ENCODE measurements around the gene GRM8.
"Not testable (repeated sequence)": the region's sequence is repeated elsewhere in the genome, so short reads cannot be mapped to it uniquely, and the experiment has no call there.

GRM8 gene

DNA sequence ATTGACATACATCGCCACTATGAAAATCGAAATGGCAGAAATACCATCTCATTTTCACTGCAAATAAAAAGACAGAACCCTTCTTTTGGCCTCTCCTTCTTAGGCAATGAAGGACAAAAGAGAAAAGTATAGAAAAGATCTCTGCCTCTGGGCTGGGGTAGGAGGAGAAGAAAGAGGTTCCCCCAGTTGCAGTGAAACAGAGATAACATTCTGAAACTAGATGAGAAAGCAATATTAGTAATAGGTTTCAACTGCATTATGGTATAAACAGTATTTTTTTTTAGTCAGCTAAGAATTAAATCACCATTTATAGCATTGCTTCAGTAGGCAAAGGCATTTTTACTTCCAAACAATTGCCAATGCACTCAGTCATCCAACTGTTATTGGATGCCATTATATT is 347.5 kb downstream of the GRM8 start:
- DNase-seq: not testable (repeated sequence)

GRCh38 chr7:126901041-126901765 is 351.5 kb downstream of the GRM8 start:
- DNase-seq: not testable (repeated sequence)

- not testable (repeated sequence) for DNase-seq
Measured at GRCh38 chr7:126887980-126888379, 364.8 kb downstream of the GRM8 start.

- not testable (repeated sequence) for DNase-seq
Measured at GRCh38 chr7:126887560-126887959, 365.2 kb downstream of the GRM8 start.

GRCh38 chr7:126882730-126883129 is 370.0 kb downstream of the GRM8 start:
- not testable (repeated sequence) for DNase-seq

GRCh38 chr7:126881908-126882307 is 370.8 kb downstream of the GRM8 start:
- not testable (repeated sequence) for DNase-seq

- DNase-seq: no peak
Measured at GRCh38 chr7:126881315-126881714, 371.4 kb downstream of the GRM8 start.

DNA sequence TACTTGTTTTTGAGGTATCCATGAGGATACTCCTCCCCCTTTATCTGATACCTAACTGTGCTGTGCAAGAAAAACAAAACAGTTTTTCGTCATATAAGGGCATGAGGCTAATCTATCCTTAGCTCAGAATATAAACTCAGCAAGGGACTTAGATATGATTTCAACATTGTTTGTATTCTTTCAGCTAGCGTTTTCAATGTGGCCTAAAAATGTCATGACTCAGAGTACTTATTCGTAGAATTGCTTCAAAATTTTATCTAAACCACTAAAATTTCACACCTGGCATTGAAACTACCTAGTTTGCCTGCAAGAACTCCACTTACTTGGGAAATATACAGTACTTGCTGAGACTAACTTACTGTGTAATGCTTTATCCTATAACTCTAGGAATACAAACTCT is 376.2 kb downstream of the GRM8 start:
- not testable (repeated sequence) for DNase-seq

DNA sequence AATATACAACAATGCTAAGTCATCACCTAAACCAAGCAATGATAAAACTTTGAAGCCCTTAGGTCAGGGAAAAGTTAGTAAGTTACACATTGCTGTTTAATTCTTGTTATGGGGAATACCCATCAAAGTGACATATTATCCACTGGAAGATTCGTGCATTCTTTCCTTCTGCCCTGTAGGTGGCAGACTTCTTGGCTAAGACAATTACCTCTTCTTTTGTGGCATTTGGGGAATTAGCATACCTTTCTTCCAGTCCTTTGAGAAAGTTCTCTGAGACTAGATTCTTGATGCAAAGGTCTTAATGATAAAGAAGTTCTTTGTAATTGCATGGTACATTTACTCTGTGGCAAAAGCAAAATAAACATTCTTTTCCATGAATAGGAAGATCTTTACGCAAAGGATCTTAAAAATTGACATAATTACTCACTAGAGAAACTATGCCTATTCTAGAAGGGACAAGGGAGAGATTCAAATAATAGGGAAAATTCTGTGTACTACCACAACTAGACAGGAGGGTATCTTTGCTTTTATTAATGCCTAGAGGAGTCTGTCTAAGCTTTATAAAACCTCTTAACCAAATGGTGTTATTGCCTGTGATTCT is 395.9 kb downstream of the GRM8 start:
- no peak for DNase-seq

DNA sequence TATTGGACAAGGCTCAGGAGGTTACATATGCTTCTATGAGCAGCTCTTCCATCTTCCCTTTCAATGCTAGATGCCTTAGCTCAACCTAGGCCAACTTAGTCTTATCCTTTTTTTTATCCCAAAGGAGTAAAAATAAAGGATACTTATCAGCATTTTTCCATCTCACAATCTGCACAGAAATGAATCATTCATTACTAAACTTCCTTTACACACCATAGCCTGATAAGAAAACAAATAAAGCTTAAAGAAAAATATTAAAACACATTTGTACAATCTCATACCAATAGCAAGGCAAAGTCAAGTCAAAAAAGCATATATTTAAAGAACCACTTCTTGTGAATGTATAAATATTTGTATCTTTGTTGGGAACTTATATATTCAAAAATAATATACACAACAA is 407.4 kb downstream of the GRM8 start:
- DNase-seq: no peak

- DNase-seq: no peak
Measured at GRCh38 chr7:126843883-126844282, 408.9 kb downstream of the GRM8 start.

DNA sequence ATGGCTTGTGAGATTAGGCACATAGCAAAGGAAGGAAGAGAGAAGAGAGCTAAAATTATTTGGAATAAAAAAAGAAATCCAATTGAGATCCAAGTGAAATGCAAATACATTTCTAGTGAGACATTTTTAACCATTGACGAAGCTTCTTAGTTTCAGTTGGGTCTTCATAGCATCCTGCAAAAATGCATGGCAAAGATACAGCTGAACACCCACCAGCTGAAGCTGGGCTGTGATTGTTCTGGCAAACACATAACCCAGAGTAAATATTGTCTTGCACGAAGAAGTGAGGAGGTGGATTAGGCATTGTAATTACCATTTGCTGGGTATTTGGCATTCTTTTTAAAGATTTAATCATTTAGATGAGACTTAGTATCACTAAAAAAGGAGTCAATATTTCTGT is 409.4 kb downstream of the GRM8 start:
- no peak for DNase-seq

GRCh38 chr7:126842451-126842850 is 410.3 kb downstream of the GRM8 start:
- DNase-seq: no peak

DNA sequence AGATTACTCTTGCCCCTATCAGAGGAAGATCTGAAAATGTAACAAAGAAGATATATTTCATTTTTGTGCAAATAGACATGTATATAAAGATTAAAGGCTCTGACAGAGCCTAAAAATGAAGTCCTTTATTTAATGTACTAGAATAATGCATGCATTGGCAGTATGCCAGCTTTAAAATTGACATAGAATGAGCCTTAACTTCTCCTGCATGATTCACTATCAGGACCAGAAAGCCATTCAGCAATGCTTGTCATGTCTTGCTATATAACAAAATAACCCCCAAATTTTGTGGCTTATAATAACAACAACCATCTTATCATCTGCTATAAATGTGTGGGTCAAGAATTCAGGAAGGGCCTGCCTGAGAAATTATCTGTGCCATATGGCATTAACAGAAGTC is 411.9 kb downstream of the GRM8 start:
- DNase-seq: no peak

DNA sequence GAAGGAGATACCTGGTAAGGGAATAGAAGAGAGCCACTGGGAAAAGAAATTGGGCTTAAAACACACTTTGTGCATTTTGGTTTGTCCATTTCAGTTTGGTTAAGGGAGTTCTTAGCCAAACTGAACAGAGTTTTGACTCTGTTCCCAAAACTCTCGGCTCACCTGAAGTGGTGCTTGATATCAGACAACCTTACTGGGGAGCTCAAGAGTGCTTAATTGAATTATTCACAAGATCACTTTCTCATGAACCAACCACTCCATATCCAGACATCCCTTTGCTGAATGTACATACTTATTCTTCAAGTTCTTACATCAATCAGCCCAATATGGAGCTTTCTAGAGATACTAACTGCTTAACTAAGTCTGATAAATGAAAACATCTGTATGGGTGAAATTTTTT is 413.1 kb downstream of the GRM8 start:
- no peak for DNase-seq

DNA sequence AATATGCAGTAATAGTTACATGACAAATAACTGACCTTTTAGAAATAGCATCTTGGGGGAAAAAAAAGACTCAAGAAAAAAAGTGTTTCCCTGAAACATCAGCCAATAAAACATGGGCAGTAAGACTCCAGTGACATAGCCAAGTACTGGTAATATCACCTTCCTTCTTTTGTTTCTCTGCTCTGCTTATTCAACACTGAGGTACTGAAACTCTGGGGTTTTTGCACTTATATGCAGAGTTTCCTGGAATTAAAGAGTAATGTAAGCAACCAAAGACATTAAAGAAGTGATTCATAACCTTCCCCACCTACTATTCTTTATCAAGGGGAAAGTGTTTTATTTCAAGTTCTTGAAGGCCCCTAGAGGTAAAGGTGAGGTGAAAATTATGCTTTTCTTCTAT is 414.5 kb downstream of the GRM8 start:
- no peak for DNase-seq

- not testable (repeated sequence) for DNase-seq
Measured at GRCh38 chr7:126831241-126831640, 421.5 kb downstream of the GRM8 start.

DNA sequence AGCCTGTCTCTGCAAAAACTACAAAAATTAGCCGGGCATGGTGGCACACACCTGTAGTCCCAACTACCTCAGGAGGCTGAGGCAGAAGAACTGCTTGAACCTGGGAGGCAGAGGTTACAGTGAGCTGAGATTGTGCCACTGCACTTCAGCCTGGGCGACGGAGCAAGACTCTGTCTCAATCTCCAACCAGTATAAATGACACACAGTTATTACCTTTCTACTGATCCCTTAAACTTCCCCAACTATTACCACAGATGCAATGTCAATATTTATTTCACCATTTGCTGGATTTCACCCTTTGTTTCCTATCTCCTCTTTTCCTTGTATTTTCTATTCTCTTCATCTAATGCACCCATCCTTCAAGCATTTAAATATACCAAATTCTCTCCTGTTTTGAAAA is 431.8 kb downstream of the GRM8 start:
- DNase-seq: no peak

DNA sequence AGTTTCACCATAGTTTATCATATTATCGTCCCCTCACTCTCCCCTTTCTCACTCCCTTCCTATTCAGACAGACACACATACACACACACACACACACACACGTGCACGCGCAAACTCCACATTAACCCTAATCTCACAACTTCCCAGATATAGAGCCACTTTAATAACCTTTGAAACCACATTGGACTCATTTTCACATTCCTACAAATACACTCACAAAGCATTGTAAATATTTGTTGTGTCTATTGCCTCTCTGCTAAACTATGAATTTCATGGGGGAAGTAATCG is 433.6 kb downstream of the GRM8 start:
- no peak for DNase-seq

GRCh38 chr7:126818393-126819196 is 434.1 kb downstream of the GRM8 start:
- DNase-seq: no peak

DNA sequence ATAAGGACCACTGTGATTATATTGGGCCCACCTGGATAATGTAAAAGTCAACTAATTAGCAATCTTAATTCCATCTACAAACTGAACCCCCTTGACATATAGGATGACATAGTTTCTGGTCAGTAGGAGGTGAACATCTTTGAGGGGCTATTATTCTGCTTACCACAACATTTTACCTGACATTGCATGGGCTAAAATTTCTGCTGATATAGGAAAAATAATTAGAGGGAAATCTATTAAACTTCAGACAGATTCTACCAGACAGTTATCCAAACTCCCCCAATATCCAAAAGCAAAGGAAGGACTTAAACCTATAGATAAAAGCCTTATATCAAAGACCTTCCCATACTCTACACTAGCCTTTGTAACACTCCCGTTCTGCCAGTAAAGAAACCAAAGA is 443.6 kb downstream of the GRM8 start:
- DNase-seq: no peak

- DNase-seq: no peak
Measured at GRCh38 chr7:126806614-126807013, 446.1 kb downstream of the GRM8 start.

DNA sequence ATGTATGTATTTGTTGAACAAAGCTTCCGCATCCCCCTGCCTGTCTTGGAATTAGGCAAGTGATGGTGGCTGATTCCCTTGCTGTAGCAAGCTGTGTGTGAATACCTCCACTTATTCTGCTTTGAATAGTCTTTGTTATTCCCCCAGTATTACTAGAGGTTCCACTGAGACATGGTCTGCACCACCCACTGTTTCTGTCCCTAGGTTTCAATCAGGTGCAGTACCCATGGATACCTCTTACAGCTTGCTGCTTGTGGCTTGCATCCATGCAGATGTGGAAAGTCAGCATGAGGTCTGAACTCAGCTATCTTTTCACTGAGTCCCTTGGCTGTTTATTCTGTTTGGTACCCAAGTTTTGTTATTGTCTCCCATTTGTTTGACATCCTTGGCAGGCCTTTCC is 447.4 kb downstream of the GRM8 start:
- no peak for DNase-seq

DNA sequence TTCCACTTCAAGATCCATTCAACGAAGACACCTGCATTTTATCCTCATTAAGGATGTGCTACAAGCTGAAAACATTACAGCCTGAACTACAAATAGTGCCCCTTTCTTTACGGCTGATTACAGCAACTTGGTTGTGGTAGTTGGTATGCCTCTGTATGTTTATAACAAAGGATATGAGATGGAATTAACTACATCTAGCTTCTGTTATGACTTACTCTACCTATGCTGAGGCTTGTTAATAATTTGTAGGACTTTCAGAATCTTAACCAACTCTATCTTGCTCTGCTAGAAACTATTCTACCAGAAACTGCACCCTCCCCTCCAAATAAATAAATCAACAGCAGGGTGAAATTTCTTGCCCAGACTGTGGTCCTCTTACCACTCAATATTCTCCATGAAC is 448.1 kb downstream of the GRM8 start:
- DNase-seq: no peak

All from cortex of kidney (tissue), 1 donor.